ENCODE data around the gene TMEM176A. TPM values are rescaled to one million over a fixed set of nuclear protein-coding genes. Genes with fewer than 3 reads are reported as not detected.
A peak's percentile ranks its signal among the peaks of the same experiment; 100 is the strongest.
"Not testable (repeated sequence)": the region's sequence is repeated elsewhere in the genome, so short reads cannot be mapped to it uniquely, and the experiment has no call there.

TMEM176A gene
- total RNA-seq, 2 donors from 2014 or later, result 0.20 TPM; not detected in 1

DNA sequence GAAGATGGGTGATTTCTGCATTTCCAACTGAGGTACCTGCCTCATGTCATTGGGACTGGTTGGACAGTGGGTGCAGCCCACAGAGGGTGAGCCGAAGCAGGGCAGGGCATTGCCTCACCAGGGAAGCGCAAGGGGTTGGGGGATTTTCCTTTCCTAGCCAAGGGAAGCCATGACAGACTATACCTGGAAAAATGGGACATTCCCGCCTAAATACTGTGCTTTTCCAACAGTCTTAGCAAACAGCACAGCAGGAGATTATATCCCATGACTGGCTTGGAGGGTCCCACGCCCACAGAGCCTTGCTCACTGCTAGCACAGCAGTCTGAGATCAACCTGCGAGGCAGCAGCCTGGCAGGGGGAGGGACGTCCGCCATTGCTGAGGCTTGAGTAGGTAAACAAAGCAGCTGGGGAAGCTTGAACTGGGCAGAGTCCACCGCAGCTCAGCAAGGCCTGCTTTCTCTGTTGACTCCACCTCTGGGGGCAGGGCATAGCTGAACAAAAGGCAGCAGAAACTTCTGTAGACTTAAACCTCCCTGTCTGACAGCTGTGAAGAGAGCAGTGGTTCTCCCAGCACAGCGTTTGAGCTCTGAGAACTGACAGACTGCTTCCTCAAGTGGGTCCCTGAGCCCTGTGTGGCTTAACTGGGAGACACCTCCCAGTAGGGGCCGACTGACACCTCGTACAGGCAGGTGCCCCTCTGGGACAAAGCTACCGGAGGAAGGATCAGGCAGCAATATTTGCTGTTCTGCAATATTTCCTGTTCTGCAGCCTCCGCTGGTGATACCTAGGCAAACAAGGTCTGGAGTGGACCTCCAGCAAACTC is 7.3 kb downstream of the TMEM176A start:
- H3K27me3 Mint-ChIP-seq, result peaks cover 37% of the 10 kb centered on the region
- H3K9me3 ChIP-seq (ENCODE audit: control insufficient read depth, low read length, poor library complexity, severe bottlenecking); ATAC-seq; DNase-seq; H3K27ac Mint-ChIP-seq; H3K4me3 Mint-ChIP-seq; H3K36me3 Mint-ChIP-seq (ENCODE audit: low read depth); H3K4me1 Mint-ChIP-seq: not testable (repeated sequence)

DNA sequence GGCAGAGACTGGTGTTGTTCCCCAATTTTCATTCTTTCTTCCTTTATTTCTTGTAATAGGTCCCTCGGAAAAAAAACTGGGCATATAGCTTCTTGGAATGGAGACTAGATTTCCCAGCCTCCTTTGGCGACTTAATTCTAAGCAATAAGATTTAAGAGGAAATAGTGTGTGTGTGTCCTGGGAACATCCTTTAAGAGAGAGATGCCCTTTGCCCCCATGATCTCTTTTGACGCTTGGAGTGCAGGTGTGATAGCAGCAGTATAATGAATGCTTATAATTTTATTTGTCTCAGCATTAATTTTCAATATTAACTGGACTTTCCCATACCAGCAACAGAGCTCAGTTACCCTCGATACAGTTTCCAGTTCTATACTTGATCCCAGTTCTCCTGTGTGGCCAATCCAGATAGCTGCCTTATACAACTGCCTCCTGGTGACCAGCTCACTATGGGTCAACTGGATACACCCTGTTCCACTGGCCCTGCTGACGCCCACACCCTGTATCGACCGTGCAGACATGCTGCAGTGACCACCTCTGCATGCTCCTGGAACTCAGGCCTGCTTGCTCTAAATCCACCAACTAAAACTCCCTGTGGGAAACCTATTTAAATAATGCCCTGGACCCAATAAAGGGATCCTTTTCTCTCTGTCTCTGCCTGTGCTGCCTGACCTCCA is 13.9 kb downstream of the TMEM176A start:
- Mint-ChIP-seq H3K27me3 (peaks cover 47% of the 10 kb centered on the region), H3K4me3 (no peak overlapping the region), H3K27ac (no peak overlapping the region), H3K36me3 (ENCODE audit: low read depth) (no peaks in the 10 kb centered on the region), H3K4me1 (no peaks in the 10 kb centered on the region)
- DNase-seq, result no peak
- peaks cover 5% of the 10 kb centered on the region for H3K9me3 ChIP-seq (ENCODE audit: control insufficient read depth, low read length, poor library complexity, severe bottlenecking)
- no peak for ATAC-seq

- H3K27ac Mint-ChIP-seq, result no peak overlapping the region
- no peaks in the 10 kb centered on the region for H3K4me1 Mint-ChIP-seq
- DNase-seq (no peak), ATAC-seq (no peak)
- peaks cover 22% of the 10 kb centered on the region for H3K27me3 Mint-ChIP-seq
- H3K4me3 Mint-ChIP-seq, result no peak overlapping the region
- no peaks in the 10 kb centered on the region for H3K36me3 Mint-ChIP-seq (ENCODE audit: low read depth)
- H3K9me3 ChIP-seq (ENCODE audit: control insufficient read depth, low read length, poor library complexity, severe bottlenecking), result peaks cover 5% of the 10 kb centered on the region
Observed at GRCh38 chr7:150818971-150819370, 18.4 kb downstream of the TMEM176A start.

DNA sequence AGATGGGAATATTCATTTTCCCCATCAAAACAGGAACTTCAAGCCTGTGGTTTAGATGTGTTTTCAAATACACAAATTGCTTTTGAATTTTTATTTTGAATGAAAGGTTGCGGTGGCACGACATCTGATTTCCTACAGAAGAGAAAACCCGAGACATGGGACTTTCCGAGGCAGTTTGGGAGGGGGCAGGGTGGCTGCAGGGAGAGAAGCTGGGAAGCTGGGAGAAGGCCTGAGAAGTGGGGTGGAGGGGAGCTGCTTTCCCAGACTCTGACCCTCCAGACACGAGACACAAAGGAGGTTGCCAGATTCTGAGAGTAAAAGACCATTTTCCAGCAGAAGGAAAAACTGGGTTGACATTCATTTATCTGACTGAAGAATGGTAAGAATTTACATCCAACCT is 19.6 kb downstream of the TMEM176A start:
- H3K27ac Mint-ChIP-seq, result no peak overlapping the region
- H3K36me3 Mint-ChIP-seq (ENCODE audit: low read depth), result no peaks in the 10 kb centered on the region
- H3K4me3 Mint-ChIP-seq, result no peak overlapping the region
- H3K9me3 ChIP-seq (ENCODE audit: control insufficient read depth, low read length, poor library complexity, severe bottlenecking), result peaks cover 5% of the 10 kb centered on the region
- no peak for ATAC-seq
- no peak for DNase-seq
- peaks cover 16% of the 10 kb centered on the region for H3K27me3 Mint-ChIP-seq
- no peaks in the 10 kb centered on the region for H3K4me1 Mint-ChIP-seq

DNA sequence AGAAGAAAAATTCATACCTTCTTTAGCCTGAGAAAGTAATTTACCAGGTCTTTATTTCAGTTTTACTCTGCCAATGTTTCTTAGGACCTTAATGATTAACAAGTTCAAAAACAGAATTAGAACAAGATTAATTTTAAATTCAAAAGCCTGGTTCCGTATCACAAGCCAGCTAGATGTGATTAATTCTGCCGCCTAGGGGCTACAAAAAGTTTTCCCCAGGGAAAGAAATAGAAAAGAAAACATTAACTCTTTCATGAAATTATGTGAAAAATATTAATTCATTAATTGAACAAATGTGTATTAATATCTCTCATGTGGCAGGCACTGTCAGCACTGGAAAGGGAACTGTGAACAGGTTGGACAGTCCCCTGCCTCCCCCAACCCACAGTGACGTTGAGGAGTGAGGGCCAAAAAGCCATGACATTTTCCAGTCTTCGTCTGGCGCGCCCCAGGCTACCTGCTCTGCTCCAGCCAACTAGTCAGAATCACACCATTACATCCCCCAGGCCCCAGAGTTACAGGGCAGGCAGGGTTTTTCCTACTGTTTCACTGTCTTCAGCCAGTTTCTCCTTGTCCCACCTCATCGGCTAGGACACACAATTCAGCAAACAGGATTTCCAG is 20.1 kb downstream of the TMEM176A start:
- peaks cover 3% of the 10 kb centered on the region for H3K9me3 ChIP-seq (ENCODE audit: control insufficient read depth, low read length, poor library complexity, severe bottlenecking)
- peaks cover 14% of the 10 kb centered on the region for H3K27me3 Mint-ChIP-seq

DNA sequence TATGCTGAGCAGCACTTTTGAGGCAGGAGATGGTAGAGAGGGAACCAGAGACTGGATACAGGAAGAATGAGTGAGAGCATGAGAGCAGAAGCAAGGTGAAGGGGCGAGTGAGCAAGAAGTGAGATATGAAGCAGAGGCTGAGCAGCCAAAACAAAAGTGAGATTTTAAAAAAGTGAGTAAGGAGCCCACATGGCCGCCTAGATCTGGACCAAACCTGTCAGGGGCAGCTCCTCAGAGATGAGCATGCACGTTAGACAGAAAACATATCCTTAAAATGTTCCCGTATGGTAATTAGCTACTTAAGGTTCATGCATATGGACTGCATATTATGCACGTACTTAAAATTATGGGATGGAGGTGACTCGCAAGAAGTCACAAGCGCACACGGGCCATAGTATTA is 22.5 kb downstream of the TMEM176A start:
- DNase-seq (no peak), ATAC-seq (no peak)
- no peak overlapping the region for H3K4me3 Mint-ChIP-seq
- peaks cover 6% of the 10 kb centered on the region for H3K4me1 Mint-ChIP-seq
- peaks cover 12% of the 10 kb centered on the region for H3K27me3 Mint-ChIP-seq
- H3K27ac Mint-ChIP-seq, result no peak overlapping the region
- no peaks in the 10 kb centered on the region for H3K9me3 ChIP-seq (ENCODE audit: control insufficient read depth, low read length, poor library complexity, severe bottlenecking)
- H3K36me3 Mint-ChIP-seq (ENCODE audit: low read depth), result no peaks in the 10 kb centered on the region

More for the DNA sequence above, 20.1 kb downstream of the TMEM176A start:
- Mint-ChIP-seq H3K36me3 (ENCODE audit: low read depth) (no peaks in the 10 kb centered on the region), H3K4me3 (no peak overlapping the region), H3K27ac (no peak overlapping the region), H3K4me1 (no peaks in the 10 kb centered on the region)
- DNase-seq (no peak), ATAC-seq (no peak)

GRCh38 chr7:150823484-150824126 is 23.0 kb downstream of the TMEM176A start:
- Mint-ChIP-seq H3K4me3 (no peak overlapping the region), H3K27me3 (peaks cover 16% of the 10 kb centered on the region), H3K4me1 (peaks cover 6% of the 10 kb centered on the region), H3K36me3 (ENCODE audit: low read depth) (no peaks in the 10 kb centered on the region), H3K27ac (no peak overlapping the region)
- ATAC-seq (no peak), DNase-seq (no peak)
- no peaks in the 10 kb centered on the region for H3K9me3 ChIP-seq (ENCODE audit: control insufficient read depth, low read length, poor library complexity, severe bottlenecking)

DNA sequence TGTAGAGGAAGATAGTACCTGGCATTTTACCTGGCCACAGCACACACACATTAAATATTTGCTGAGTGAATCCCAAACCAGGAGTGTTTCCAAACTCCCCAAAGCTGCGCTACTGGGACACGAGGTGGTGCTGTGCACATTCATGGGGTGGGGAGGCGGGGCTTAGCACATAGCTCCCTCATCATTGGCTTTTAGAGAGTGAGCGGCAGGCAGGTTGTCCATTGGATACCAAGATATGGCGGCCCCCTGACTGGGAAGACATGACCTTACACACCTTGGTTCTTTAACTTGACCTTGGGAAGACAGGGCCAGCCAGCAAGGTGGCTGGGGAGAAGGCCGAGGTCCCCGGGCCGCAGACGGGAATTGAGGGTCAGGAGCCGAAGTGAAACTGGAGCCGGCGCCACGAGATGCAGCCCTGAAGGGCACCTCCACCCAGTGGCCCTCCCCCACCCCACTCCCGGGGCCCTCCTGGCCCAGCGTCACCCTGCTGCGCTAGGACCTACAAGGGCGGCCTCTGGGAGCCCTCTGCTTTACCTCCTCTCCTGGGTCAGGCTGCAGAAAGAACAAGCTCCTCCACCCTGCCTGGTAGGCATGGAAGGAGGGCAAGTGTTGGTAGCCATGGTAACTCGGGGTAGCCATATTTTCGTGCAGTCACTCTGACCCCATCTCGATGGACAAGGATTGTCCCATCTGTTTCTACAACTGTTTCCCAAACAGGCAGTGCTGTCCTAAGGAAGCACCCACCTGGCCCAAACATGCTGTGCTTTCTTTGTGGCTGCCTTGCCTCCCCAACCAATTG is 24.0 kb downstream of the TMEM176A start:
- H3K9me3 ChIP-seq (ENCODE audit: control insufficient read depth, low read length, poor library complexity, severe bottlenecking), result no peaks in the 10 kb centered on the region
- H3K27ac Mint-ChIP-seq, result no peak overlapping the region
- H3K4me3 Mint-ChIP-seq, result no peak overlapping the region
- no peak for ATAC-seq
- peaks cover 2% of the 10 kb centered on the region for H3K36me3 Mint-ChIP-seq (ENCODE audit: low read depth)
- H3K27me3 Mint-ChIP-seq, result peaks cover 26% of the 10 kb centered on the region
- H3K4me1 Mint-ChIP-seq, result peaks cover 6% of the 10 kb centered on the region
- DNase-seq, result no peak

- DNase-seq, result no peak
- Mint-ChIP-seq H3K4me3 (no peak overlapping the region), H3K27ac (peak overlapping the region; percentile 19), H3K4me1 (peaks cover 9% of the 10 kb centered on the region), H3K27me3 (peaks cover 43% of the 10 kb centered on the region), H3K36me3 (ENCODE audit: low read depth) (peaks cover 6% of the 10 kb centered on the region)
- no peaks in the 10 kb centered on the region for H3K9me3 ChIP-seq (ENCODE audit: control insufficient read depth, low read length, poor library complexity, severe bottlenecking)
- ATAC-seq, result no peak
Observed at GRCh38 chr7:150826061-150826849, 25.7 kb downstream of the TMEM176A start.

DNA sequence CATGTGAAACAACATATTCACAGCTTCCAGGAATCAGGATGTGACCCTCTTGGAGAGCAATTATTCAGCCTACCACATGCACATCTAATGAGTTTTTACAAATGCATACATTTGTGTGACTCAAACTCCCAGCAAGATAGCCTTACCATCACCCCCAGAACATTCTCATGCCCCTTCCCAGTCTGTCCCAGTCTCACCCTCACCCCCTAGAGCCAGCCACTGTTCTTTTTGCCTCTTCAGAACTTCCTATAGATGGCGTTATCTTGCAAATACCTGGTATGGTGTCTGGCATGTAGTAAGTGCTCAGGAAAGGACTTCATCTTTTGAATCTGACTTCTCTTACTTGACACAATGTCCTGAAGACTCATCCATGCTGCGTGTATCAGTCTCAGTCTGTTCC is 27.8 kb downstream of the TMEM176A start:
- Mint-ChIP-seq H3K36me3 (ENCODE audit: low read depth) (peaks cover 6% of the 10 kb centered on the region), H3K27ac (no peak overlapping the region), H3K4me1 (peaks cover 9% of the 10 kb centered on the region), H3K27me3 (peaks cover 50% of the 10 kb centered on the region), H3K4me3 (no peak overlapping the region)
- H3K9me3 ChIP-seq (ENCODE audit: control insufficient read depth, low read length, poor library complexity, severe bottlenecking), result no peaks in the 10 kb centered on the region
- DNase-seq (no peak), ATAC-seq (no peak)

GRCh38 chr7:150829426-150829825 is 28.9 kb downstream of the TMEM176A start:
- no peak overlapping the region for H3K27ac Mint-ChIP-seq
- no peaks in the 10 kb centered on the region for H3K9me3 ChIP-seq (ENCODE audit: control insufficient read depth, low read length, poor library complexity, severe bottlenecking)
- peaks cover 9% of the 10 kb centered on the region for H3K4me1 Mint-ChIP-seq
- DNase-seq (no peak), ATAC-seq (no peak)
- H3K27me3 Mint-ChIP-seq, result peaks cover 58% of the 10 kb centered on the region
- no peak overlapping the region for H3K4me3 Mint-ChIP-seq
- peaks cover 6% of the 10 kb centered on the region for H3K36me3 Mint-ChIP-seq (ENCODE audit: low read depth)

DNA sequence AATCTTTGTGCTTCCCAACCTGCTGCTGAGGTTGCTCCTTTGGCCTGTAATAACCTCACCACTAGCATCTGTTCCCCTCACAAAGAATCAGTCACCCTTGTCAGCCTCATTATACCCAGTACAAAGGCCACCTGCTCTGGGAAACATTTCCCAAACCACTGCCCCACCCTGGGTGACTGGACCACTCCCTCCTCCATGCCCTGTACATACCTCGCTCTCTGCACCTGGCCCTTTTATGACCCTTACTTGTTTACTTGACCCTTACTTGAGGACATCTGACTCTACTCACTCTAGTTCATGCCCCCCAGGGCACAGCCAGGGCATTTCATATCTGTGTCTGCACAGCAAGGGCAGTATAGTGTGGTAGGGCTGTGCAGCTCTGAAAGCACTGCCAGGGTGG is 30.4 kb downstream of the TMEM176A start:
- peaks cover 6% of the 10 kb centered on the region for H3K36me3 Mint-ChIP-seq (ENCODE audit: low read depth)
- no peak for ATAC-seq
- H3K27ac Mint-ChIP-seq, result no peak overlapping the region
- DNase-seq, result no peak
- no peak overlapping the region for H3K4me3 Mint-ChIP-seq
- peaks cover 61% of the 10 kb centered on the region for H3K27me3 Mint-ChIP-seq
- no peaks in the 10 kb centered on the region for H3K9me3 ChIP-seq (ENCODE audit: control insufficient read depth, low read length, poor library complexity, severe bottlenecking)
- peaks cover 9% of the 10 kb centered on the region for H3K4me1 Mint-ChIP-seq
